Chondrocyte (in vitro differentiated cells): ENCODE results near the gene LYPD5. TPM values are rescaled to one million over a fixed set of nuclear protein-coding genes. Genes with fewer than 3 reads are reported as not detected.

ENCODE experiments used
- DNase-seq: peaks from one replicate; pipeline ENCODE4 v3.0.0; 2021; ENCODE audit warnings: mixed read lengths, low spot score
- H3K27ac Mint-ChIP-seq: one replicate; pipeline ENCODE4 v1.8.0; 2021; ENCODE audit warnings: mild to moderate bottlenecking, moderate library complexity, mixed read lengths; ENCODE audit not compliant: unreplicated experiment
- H3K27me3 Mint-ChIP-seq: 2 replicates; pipeline ENCODE4 v1.8.0; 2021; ENCODE audit warnings: low read depth, mixed read lengths
- H3K36me3 Mint-ChIP-seq: 2 replicates; pipeline ENCODE4 v1.8.0; 2021; ENCODE audit warnings: low read depth, mixed read lengths
- H3K4me1 Mint-ChIP-seq: 2 replicates; pipeline ENCODE4 v1.8.0; 2021; ENCODE audit warnings: low read depth, mild to moderate bottlenecking, mixed read lengths
- H3K4me3 Mint-ChIP-seq: one replicate; pipeline ENCODE4 v1.8.0; 2021; ENCODE audit warnings: mild to moderate bottlenecking, moderate library complexity, mixed read lengths; ENCODE audit not compliant: unreplicated experiment
- H3K9me3 Mint-ChIP-seq: 2 replicates; pipeline ENCODE4 v1.8.0; 2021; ENCODE audit warnings: low read depth, mixed read lengths
- CTCF ChIP-seq: fragments of 200-600 bp; sonication (generic); IDR thresholded peaks from 2 replicates; pipeline ENCODE4 v1.5.0; 2021; ENCODE audit warnings: antibody characterized with exemption, mild to moderate bottlenecking, moderate library complexity
- total RNA-seq: library from RNA; stranded (reverse); gene quantifications from 3 replicates; pipeline ENCODE4 v1.2.1, GENCODE V29; 2021

The LYPD5 gene
- total RNA-seq, 1 donor from 2014 or later, result not detected

DNA sequence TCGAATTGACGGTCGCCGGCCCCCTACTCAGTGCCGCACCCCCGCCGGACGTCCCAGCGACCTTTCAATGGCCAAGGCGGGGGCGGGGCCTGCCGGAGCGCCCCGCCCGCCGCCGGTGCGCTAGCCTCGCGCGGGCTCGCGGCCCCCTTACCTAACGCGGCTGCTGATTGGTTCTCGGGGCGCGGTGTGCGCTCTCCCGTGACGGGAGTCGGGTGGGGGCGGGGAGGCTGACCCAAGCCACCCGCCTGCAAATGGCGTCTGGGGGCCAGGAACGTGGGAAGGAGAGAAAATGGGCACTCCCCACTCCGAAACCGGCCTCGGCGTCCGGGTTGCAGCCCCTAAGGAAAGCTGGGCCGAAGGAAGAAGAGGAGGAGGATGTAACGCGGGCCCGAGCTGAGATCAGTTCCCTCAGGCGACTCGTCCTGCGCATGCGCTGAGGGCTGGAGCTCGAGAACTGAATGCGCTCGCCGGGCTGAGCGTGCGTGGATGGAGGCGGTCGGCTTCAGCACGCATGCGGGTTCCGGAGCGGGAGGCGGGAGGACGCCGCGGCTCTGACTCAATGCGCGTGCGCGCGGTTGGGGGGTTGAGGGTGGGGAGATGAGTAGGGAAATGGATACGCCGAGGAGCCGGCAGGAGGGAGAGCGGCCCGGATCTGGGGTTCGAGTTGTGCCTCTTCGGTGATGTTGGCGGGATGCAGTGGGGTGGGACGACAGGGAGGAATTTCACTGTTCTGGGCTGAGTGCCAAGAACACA is 47.6 kb downstream of the LYPD5 start, which contains the start of gene SMG9:
SMG9 (minus strand) TSS at position 460 of the 753 bp plus-strand sequence. CDS start 4,221 bp downstream, outside the sequence.
- H3K4me1 Mint-ChIP-seq, result peaks cover 74% of the 10 kb centered on the region

GRCh38 chr19:43754253-43754502 is 48.1 kb downstream of the LYPD5 start:
- Mint-ChIP-seq H3K4me3 (peak overlapping the region; percentile 85), H3K36me3 (peaks cover 8% of the 10 kb centered on the region), H3K4me1 (peaks cover 69% of the 10 kb centered on the region), H3K27ac (peak overlapping the region; percentile 93), H3K9me3 (no peaks in the 10 kb centered on the region), H3K27me3 (no peaks in the 10 kb centered on the region)
- no peak for TF ChIP-seq CTCF
- no peak for DNase-seq

More for the DNA sequence above, 47.6 kb downstream of the LYPD5 start, which contains the start of gene SMG9:
- H3K36me3 Mint-ChIP-seq, result peaks cover 7% of the 10 kb centered on the region
- H3K27ac Mint-ChIP-seq, result peak within 1 kb of the TSS; percentile 97
- no peaks in the 10 kb centered on the region for H3K27me3 Mint-ChIP-seq
- H3K4me3 Mint-ChIP-seq, result peak within 1 kb of the TSS; percentile 85
- no peak for TF ChIP-seq CTCF
- H3K9me3 Mint-ChIP-seq, result no peaks in the 10 kb centered on the region
- peak; percentile 100 for DNase-seq

DNA sequence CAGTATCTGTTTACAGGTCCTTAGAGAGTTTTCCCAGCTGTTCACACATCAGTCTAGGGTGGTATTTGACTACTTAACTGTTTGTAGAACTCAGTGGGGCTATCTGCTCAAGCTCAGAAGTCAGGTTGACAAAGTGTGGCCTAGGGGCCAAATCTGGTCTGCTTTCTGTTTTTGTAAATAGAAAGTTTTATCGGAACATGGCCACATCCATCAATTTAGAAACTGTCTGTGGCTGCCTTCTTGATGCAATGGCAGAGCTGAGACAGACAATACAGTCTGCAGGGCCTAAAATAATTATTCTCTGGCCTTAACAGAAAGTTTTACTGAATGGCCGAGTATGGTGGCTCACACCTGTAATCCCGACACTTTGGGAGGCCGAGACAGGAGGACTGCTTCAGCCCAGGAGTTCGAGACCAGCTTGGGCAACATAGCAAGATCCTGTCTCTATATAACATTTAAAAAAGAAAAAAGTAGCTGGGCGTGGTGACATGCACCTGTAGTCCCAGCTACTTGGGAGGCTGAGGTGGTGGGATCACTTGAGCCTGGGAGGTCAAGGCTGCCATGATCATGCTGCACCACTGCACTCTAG is 49.9 kb downstream of the LYPD5 start:
- Mint-ChIP-seq H3K4me3 (no peak overlapping the region), H3K4me1 (peaks cover 62% of the 10 kb centered on the region), H3K27ac (peak overlapping the region; percentile 67), H3K9me3 (no peaks in the 10 kb centered on the region), H3K36me3 (peaks cover 19% of the 10 kb centered on the region), H3K27me3 (no peaks in the 10 kb centered on the region)
- no peak for TF ChIP-seq CTCF
- no peak for DNase-seq

- peak overlapping the region; percentile 67 for H3K27ac Mint-ChIP-seq
- no peak overlapping the region for H3K4me3 Mint-ChIP-seq
- peaks cover 22% of the 10 kb centered on the region for H3K36me3 Mint-ChIP-seq
- no peak for TF ChIP-seq CTCF
- no peaks in the 10 kb centered on the region for H3K27me3 Mint-ChIP-seq
- DNase-seq, result no peak
- H3K4me1 Mint-ChIP-seq, result peaks cover 55% of the 10 kb centered on the region
- no peaks in the 10 kb centered on the region for H3K9me3 Mint-ChIP-seq
Observed at GRCh38 chr19:43751466-43752220, 50.6 kb downstream of the LYPD5 start.

GRCh38 chr19:43749898-43750297 is 52.3 kb downstream of the LYPD5 start:
- no peak for TF ChIP-seq CTCF
- H3K27ac Mint-ChIP-seq, result no peak overlapping the region
- peaks cover 40% of the 10 kb centered on the region for H3K4me1 Mint-ChIP-seq
- DNase-seq, result no peak
- H3K36me3 Mint-ChIP-seq, result peaks cover 32% of the 10 kb centered on the region
- no peak overlapping the region for H3K4me3 Mint-ChIP-seq
- no peaks in the 10 kb centered on the region for H3K9me3 Mint-ChIP-seq
- no peaks in the 10 kb centered on the region for H3K27me3 Mint-ChIP-seq
